Measurements from ENCODE around the gene CAMK2N1. TPM values are rescaled to one million over a fixed set of nuclear protein-coding genes. Genes with fewer than 3 reads are reported as not detected.

CAMK2N1 gene
- total and polyA plus RNA-seq, 10 donors, result 3.6 to 17.2 (median 8.5) TPM

GRCh38 chr1:20474333-20474975 lies 11.6 kb downstream of the CAMK2N1 start:
- no peak overlapping the region for H3K4me3 ChIP-seq
- TF ChIP-seq CTCF (IDR thresholded peaks at IDR 0.05 in 8 of 11, conservative IDR thresholded peaks at IDR 0.05 in 3 of 11), result no peak
- no peak for TF ChIP-seq POLR2A (IDR thresholded peaks at IDR 0.05)
- TF ChIP-seq POLR2AphosphoS5 (IDR thresholded peaks at IDR 0.05), result no peak
- H3K9me3 ChIP-seq, result no peaks in the 10 kb centered on the region
- intact Hi-C loops (cut with DNase I; ENCODE audit: low total_unique reads), result no loop called here
- WGBS, 5 donors, result 66 to 84% (median 82%) methylated on average over 2 of the region's 2 CpGs
- peaks cover 0 to 87% (median 25%) of the 10 kb centered on the region in 7 donors for H3K27me3 ChIP-seq (replicated peaks in 1 of 7)
- no peak overlapping the region for H3K27ac ChIP-seq
- H3K4me1 ChIP-seq, result peaks cover 0 to 22% (median 9%) of the 10 kb centered on the region in 6 donors
- DNase-seq, result no peak
- H3K36me3 ChIP-seq, result no peaks in the 10 kb centered on the region

GRCh38 chr1:20473894-20474293 lies 12.1 kb downstream of the CAMK2N1 start:
- WGBS, 5 donors, result 86 to 92% (median 87%) methylated on average over 4 of the region's 4 CpGs
- Histone ChIP-seq H3K36me3 (no peaks in the 10 kb centered on the region), H3K27me3 (replicated peaks in 1 of 7) (peaks cover 0 to 83% (median 25%) of the 10 kb centered on the region in 7 donors), H3K4me1 (peaks cover 0 to 22% (median 9%) of the 10 kb centered on the region in 6 donors), H3K9me3 (no peaks in the 10 kb centered on the region), H3K27ac (no peak overlapping the region), H3K4me3 (no peak overlapping the region)
- DNase-seq, result no peak
- intact Hi-C loops (cut with DNase I; ENCODE audit: low total_unique reads), result no loop called here
- no peak for TF ChIP-seq CTCF (IDR thresholded peaks at IDR 0.05 in 8 of 11, conservative IDR thresholded peaks at IDR 0.05 in 3 of 11)
- TF ChIP-seq POLR2AphosphoS5 (IDR thresholded peaks at IDR 0.05), result no peak
- TF ChIP-seq POLR2A (IDR thresholded peaks at IDR 0.05), result no peak

- DNase-seq, result no peak
- peaks cover 0 to 22% (median 9%) of the 10 kb centered on the region in 6 donors for H3K4me1 ChIP-seq
- H3K36me3 ChIP-seq, result no peaks in the 10 kb centered on the region
- TF ChIP-seq POLR2A (IDR thresholded peaks at IDR 0.05), result no peak
- no peak for TF ChIP-seq CTCF (IDR thresholded peaks at IDR 0.05 in 8 of 11, conservative IDR thresholded peaks at IDR 0.05 in 3 of 11)
- no peak for TF ChIP-seq POLR2AphosphoS5 (IDR thresholded peaks at IDR 0.05)
- no peak overlapping the region for H3K4me3 ChIP-seq
- WGBS, 5 donors, result 28 to 54% (median 31%) methylated on average over 16 to 28 of the region's 28 CpGs
- H3K27ac ChIP-seq, result no peak overlapping the region
- no peaks in the 10 kb centered on the region for H3K9me3 ChIP-seq
- intact Hi-C loops (cut with DNase I; ENCODE audit: low total_unique reads), result no loop called here
- H3K27me3 ChIP-seq (replicated peaks in 1 of 7), result peaks cover 0 to 83% (median 25%) of the 10 kb centered on the region in 7 donors
Observed at GRCh38 chr1:20472860-20473711, 12.9 kb downstream of the CAMK2N1 start.

GRCh38 chr1:20472121-20472520 lies 13.9 kb downstream of the CAMK2N1 start:
- intact Hi-C loops (cut with DNase I; ENCODE audit: low total_unique reads), result no loop called here
- 87 to 97% (median 92%) methylated on average over 4 of the region's 4 CpGs for WGBS, 5 donors
- peaks cover 0 to 83% (median 19%) of the 10 kb centered on the region in 7 donors for H3K27me3 ChIP-seq (replicated peaks in 1 of 7)

More at GRCh38 chr1:20472121-20472520, 13.9 kb downstream of the CAMK2N1 start:
- Histone ChIP-seq H3K4me1 (peaks cover 0 to 22% (median 9%) of the 10 kb centered on the region in 6 donors), H3K27ac (no peak overlapping the region), H3K36me3 (no peaks in the 10 kb centered on the region), H3K9me3 (no peaks in the 10 kb centered on the region), H3K4me3 (no peak overlapping the region)
- DNase-seq, result no peak
- no peak for TF ChIP-seq POLR2AphosphoS5 (IDR thresholded peaks at IDR 0.05)
- TF ChIP-seq POLR2A (IDR thresholded peaks at IDR 0.05), result no peak
- TF ChIP-seq CTCF (IDR thresholded peaks at IDR 0.05 in 8 of 11, conservative IDR thresholded peaks at IDR 0.05 in 3 of 11), result no peak
